DOHH2 (cell line): Measurements from ENCODE around the gene GNLY.

Experiments used
- CTCF ChIP-seq: fragments of 200-600 bp; sonication (generic); IDR thresholded peaks from one replicate; pipeline ENCODE4 v1.5.1; 2014; ENCODE audit warnings: antibody characterized with exemption, mild to moderate bottlenecking, low read depth, low read length; ENCODE audit not compliant: poor library complexity, severe bottlenecking
- EZH2phosphoT487 ChIP-seq: fragments of 200-600 bp; sonication (generic); IDR thresholded peaks from 2 replicates; pipeline ENCODE4 v1.6.1; 2017; ENCODE audit warnings: borderline replicate concordance, mild to moderate bottlenecking, antibody characterized with exemption, low read length, moderate library complexity, mixed read lengths

- no peak for TF ChIP-seq CTCF
- no peak for TF ChIP-seq EZH2phosphoT487
These were observed 12.4 kb upstream of the GNLY start for GRCh38 chr2:85681776-85682175.
